Esophagus squamous epithelium (tissue), 5 donors: ENCODE results near the gene GALNT14. TPM values are rescaled to one million over a fixed set of nuclear protein-coding genes. Genes with fewer than 3 reads are reported as not detected.

Experiments
- DNase-seq: peaks from one replicate; lab custom pipeline; 2025; lab: John Stamatoyannopoulos, UW
- H3K27ac ChIP-seq, 4 donors: fragments of 200-600 bp; sonication (generic); one replicate each; pipeline ENCODE4 v1.5.1; 2016 to 2019; ENCODE audit warnings: mild to moderate bottlenecking in 1 of 4
- H3K27me3 ChIP-seq, 4 donors: fragments of 200-600 bp; sonication (generic); 1 replicate in 3 of 4; 2 replicates in 1 of 4; pipeline versions ENCODE4 v1.5.1 to v1.6.0; 2017 to 2021; ENCODE audit warnings: antibody characterized with exemption in 1 of 4
- H3K36me3 ChIP-seq, 3 donors: fragments of 200-600 bp; sonication (generic); one replicate each; pipeline ENCODE4 v1.5.1; 2016 to 2019
- H3K4me1 ChIP-seq, 3 donors: fragments of 200-600 bp; sonication (generic); one replicate each; pipeline ENCODE4 v1.5.1; 2017 to 2019
- H3K4me3 ChIP-seq, 4 donors: fragments of 200-600 bp; sonication (generic); 1 replicate in 3 of 4; 2 replicates in 1 of 4; pipeline ENCODE4 v1.5.1; 2016 to 2019; ENCODE audit warnings: mild to moderate bottlenecking in 2 of 4, moderate library complexity in 1 of 4
- H3K9me3 ChIP-seq, 3 donors: fragments of 200-600 bp; sonication (generic); one replicate each; pipeline ENCODE4 v1.5.1; 2016 to 2019
- CTCF ChIP-seq, 6 experiments: fragments of 450-650 bp in 4 of 6; fragments of 200-600 bp in 2 of 6; sonication (generic) in 2 of 6; IDR thresholded peaks; one replicate each; pipeline ENCODE4 v1.5.1; 2016 to 2019; ENCODE audit warnings: antibody characterized with exemption in 6 of 6, mild to moderate bottlenecking in 4 of 6, moderate library complexity in 4 of 6
- POLR2A ChIP-seq, 4 donors: fragments of 450-650 bp; IDR thresholded peaks; one replicate each; pipeline ENCODE4 v1.6.1; 2017; ENCODE audit warnings: antibody characterized with exemption in 4 of 4, mild to moderate bottlenecking in 4 of 4, moderate library complexity in 3 of 4
- WGBS, 2 donors: methylation state at CpG; one replicate each; pipeline ENCODE4 v1.1.5; 2018; 5-methylcytosine and 5-hydroxymethylcytosine counted together
- intact Hi-C: fragments of 100-400 bp; cut with DNase I; formaldehyde crosslinking; loops from one replicate; pipeline ENCODE4 v1.15.0; 2022
- total RNA-seq, 4 donors: library from RNA; depleted of rRNA; stranded (reverse); fragments of >200 nt; gene quantifications; one replicate each; pipeline ENCODE4 v1.1.0, GENCODE V29; 2016
- donor health status: DM: yes; HTN: yes; CAD: no.

GALNT14 gene
- total RNA-seq, 4 donors from 2014 or later, result 18.6 to 29.0 (median 21.3) TPM

DNA sequence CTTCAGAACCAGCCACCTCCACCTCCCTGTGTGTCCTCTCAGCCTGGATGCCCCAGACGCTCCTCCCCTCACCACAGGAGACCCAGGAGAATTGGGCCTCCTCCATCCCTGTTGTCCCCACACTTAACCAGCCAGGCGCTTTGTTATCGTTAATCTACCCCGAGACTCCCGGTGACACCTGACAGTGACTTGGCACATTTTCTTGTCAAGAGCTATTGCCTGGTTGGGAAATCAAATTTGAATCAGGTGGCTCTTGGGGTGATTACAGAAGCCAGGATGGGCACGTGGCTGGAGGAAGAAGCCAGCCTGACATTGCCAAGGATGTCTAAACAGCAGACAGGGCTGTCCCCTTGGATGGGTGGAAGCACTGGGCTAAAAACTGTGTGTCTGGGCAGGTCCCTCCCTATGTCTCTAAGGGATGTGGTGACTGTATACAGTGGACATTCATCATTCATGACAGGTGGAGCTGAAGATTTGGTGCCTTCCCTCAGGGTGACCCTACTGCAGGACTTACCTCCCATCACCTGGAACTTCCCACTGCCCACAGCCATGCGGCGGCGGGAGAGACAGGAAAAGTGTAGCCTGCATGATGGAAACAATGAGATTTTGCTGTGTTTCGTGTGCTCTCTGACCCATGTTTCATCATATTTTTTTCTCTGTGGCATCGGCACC is 173.8 kb downstream of the GALNT14 start:
- 88 to 92% methylated on average over 6 to 10 of the region's 11 CpGs for WGBS, 2 donors
- Histone ChIP-seq H3K27ac (no peak overlapping the region), H3K27me3 (no peaks in the 10 kb centered on the region), H3K9me3 (no peaks in the 10 kb centered on the region), H3K4me3 (no peak overlapping the region), H3K4me1 (no peaks in the 10 kb centered on the region), H3K36me3 (peaks cover 0 to 26% (median 0%) of the 10 kb centered on the region in 3 donors)
- intact Hi-C loops, result no loop called here
- no peak for DNase-seq
- TF ChIP-seq POLR2A (IDR thresholded peaks at IDR 0.05), result no peak
- TF ChIP-seq CTCF (IDR thresholded peaks at IDR 0.05), result no peak

- Histone ChIP-seq H3K27ac (no peak overlapping the region), H3K9me3 (no peaks in the 10 kb centered on the region), H3K4me3 (no peak overlapping the region), H3K36me3 (peaks cover 0 to 26% (median 0%) of the 10 kb centered on the region in 3 donors), H3K4me1 (peaks cover 0 to 5% (median 0%) of the 10 kb centered on the region in 3 donors), H3K27me3 (no peaks in the 10 kb centered on the region)
- intact Hi-C loops, result no loop called here
- 56 to 87% methylated on average over 3 of the region's 7 CpGs for WGBS, 2 donors
- no peak for TF ChIP-seq CTCF (IDR thresholded peaks at IDR 0.05)
- no peak for TF ChIP-seq POLR2A (IDR thresholded peaks at IDR 0.05)
- no peak for DNase-seq
Observed at GRCh38 chr2:30963184-30963583, 175.1 kb downstream of the GALNT14 start.

GRCh38 chr2:30960213-30960612 is 178.0 kb downstream of the GALNT14 start:
- intact Hi-C loops, result no loop called here
- no peak overlapping the region for H3K4me3 ChIP-seq
- peaks cover 0 to 21% (median 0%) of the 10 kb centered on the region in 3 donors for H3K36me3 ChIP-seq
- no peaks in the 10 kb centered on the region for H3K9me3 ChIP-seq
- H3K4me1 ChIP-seq, result peaks cover 0 to 5% (median 0%) of the 10 kb centered on the region in 3 donors
- WGBS, 2 donors, result 92 to 98% methylated on average over 9 to 10 of the region's 10 CpGs
- H3K27me3 ChIP-seq, result no peaks in the 10 kb centered on the region
- no peak for TF ChIP-seq POLR2A (IDR thresholded peaks at IDR 0.05)
- TF ChIP-seq CTCF (IDR thresholded peaks at IDR 0.05), result no peak
- no peak overlapping the region for H3K27ac ChIP-seq
- no peak for DNase-seq

- WGBS, 2 donors, result 60 to 72% methylated on average over 1 to 3 of the region's 3 CpGs
- no peak for DNase-seq
- H3K4me3 ChIP-seq, result no peak overlapping the region
- H3K9me3 ChIP-seq, result no peaks in the 10 kb centered on the region
- no peak overlapping the region for H3K27ac ChIP-seq
- no peaks in the 10 kb centered on the region for H3K27me3 ChIP-seq
- intact Hi-C loops, result no loop called here
- H3K36me3 ChIP-seq, result peaks cover 0 to 19% (median 0%) of the 10 kb centered on the region in 3 donors
- TF ChIP-seq CTCF (IDR thresholded peaks at IDR 0.05) (no peak), POLR2A (IDR thresholded peaks at IDR 0.05) (no peak)
- peaks cover 0 to 5% (median 0%) of the 10 kb centered on the region in 3 donors for H3K4me1 ChIP-seq
Observed at GRCh38 chr2:30959653-30960052, 178.6 kb downstream of the GALNT14 start.

GRCh38 chr2:30958918-30959265 is 179.3 kb downstream of the GALNT14 start:
- Histone ChIP-seq H3K27me3 (no peaks in the 10 kb centered on the region), H3K4me3 (no peak overlapping the region), H3K36me3 (peaks cover 0 to 11% (median 0%) of the 10 kb centered on the region in 3 donors), H3K27ac (no peak overlapping the region), H3K9me3 (no peaks in the 10 kb centered on the region), H3K4me1 (peaks cover 0 to 5% (median 0%) of the 10 kb centered on the region in 3 donors)
- intact Hi-C loops, result no loop called here
- no peak for DNase-seq
- TF ChIP-seq POLR2A (IDR thresholded peaks at IDR 0.05), result no peak
- TF ChIP-seq CTCF (IDR thresholded peaks at IDR 0.05), result no peak
- 58 to 61% methylated on average over 4 of the region's 4 CpGs for WGBS, 2 donors
